H1 (cell line): ENCODE data around the gene CNR2. TPM values are rescaled to one million over a fixed set of nuclear protein-coding genes. Genes with fewer than 3 reads are reported as not detected.

Experiments
- CTCF ChIA-PET: fragments of 300-600 bp; sonication (Branson Sonifier 250); formaldehyde crosslinking; loops from one replicate; lab custom pipeline; 2021; ENCODE audit not compliant: partially characterized antibody; lab: Charles Lee
- POLR2A ChIA-PET: fragments of 300-600 bp; sonication (Branson Sonifier 250); formaldehyde crosslinking; loops from one replicate; lab custom pipeline; 2021; ENCODE audit warnings: inconsistent platforms; ENCODE audit not compliant: partially characterized antibody; lab: Charles Lee
- DNase-seq, 2 experiments: peaks; one replicate each; pipeline versions ENCODE4 v3.0.0 to v3.0.0-alpha.2; 2010 to 2022; ENCODE audit warnings: low spot score in 2 of 2, low read depth in 1 of 2, mixed read lengths in 1 of 2
- FAIRE-seq: peaks from 2 replicates; lab custom pipeline; 2011; peaks lifted over from hg19 to GRCh38; lab: Jason Lieb, UNC
- H2AFZ ChIP-seq: 2 replicates; pipeline ENCODE4 v1.8.1; 2012; ENCODE audit warnings: low read length, inconsistent platforms
- H2AK5ac ChIP-seq: 2 replicates; pipeline ENCODE4 v1.6.1; 2013; ENCODE audit warnings: low read depth, low read length
- H2BK120ac ChIP-seq: replicated peaks from 2 replicates; pipeline ENCODE3; 2013; ENCODE audit warnings: low read depth, low read length, inconsistent platforms
- H2BK12ac ChIP-seq: 2 replicates; pipeline ENCODE4 v1.6.1; 2013; ENCODE audit warnings: low read depth, low read length
- H2BK15ac ChIP-seq: 2 replicates; pipeline ENCODE4 v1.6.1; 2013; ENCODE audit warnings: low read length
- H2BK20ac ChIP-seq: 2 replicates; pipeline ENCODE4 v1.6.1; 2013; ENCODE audit warnings: low read length
- H2BK5ac ChIP-seq: 2 replicates; pipeline ENCODE4 v1.6.1; 2013; ENCODE audit warnings: low read depth, low read length
- H3K14ac ChIP-seq: 2 replicates; pipeline ENCODE4 v1.6.1; 2013; ENCODE audit warnings: inconsistent platforms; ENCODE audit not compliant: insufficient read length
- H3K18ac ChIP-seq: 2 replicates; pipeline ENCODE4 v1.6.1; 2013; ENCODE audit warnings: low read length; ENCODE audit errors: extremely low read depth
- H3K23ac ChIP-seq: 2 replicates; pipeline ENCODE4 v1.6.1; 2013; ENCODE audit warnings: inconsistent platforms; ENCODE audit not compliant: insufficient read length
- H3K23me2 ChIP-seq: 2 replicates; pipeline ENCODE4 v1.6.1; 2013; ENCODE audit warnings: low read depth, low read length
- H3K27ac ChIP-seq: 2 replicates; pipeline ENCODE4 v1.6.1; 2011; ENCODE audit warnings: low read depth, low read length, inconsistent platforms
- H3K27me3 ChIP-seq, 4 experiments: replicated peaks in 1 of 4; 1 replicate in 1 of 4; 2 replicates in 3 of 4; pipeline versions ENCODE4 v1.6.1 to v1.8.1; 2011 to 2013; ENCODE audit warnings: low read length in 3 of 4, mild to moderate bottlenecking in 3 of 4, inconsistent platforms in 2 of 4, mixed read lengths in 2 of 4, moderate library complexity in 1 of 4; ENCODE audit not compliant: control insufficient read depth in 3 of 4, insufficient read depth in 3 of 4; ENCODE audit errors: extremely low read depth in 1 of 4
- H3K36me3 ChIP-seq, 4 experiments: 2 replicates each; pipeline versions ENCODE4 v1.6.1 to v1.8.1; 2011 to 2013; ENCODE audit warnings: mild to moderate bottlenecking in 4 of 4, low read length in 3 of 4, moderate library complexity in 2 of 4, control low read depth in 1 of 4, inconsistent platforms in 1 of 4; ENCODE audit not compliant: insufficient read depth in 4 of 4, control insufficient read depth in 2 of 4
- H3K4ac ChIP-seq: replicated peaks from 2 replicates; pipeline ENCODE3; 2013; ENCODE audit warnings: low read length, low read depth, mixed read lengths, inconsistent platforms; ENCODE audit not compliant: insufficient read length
- H3K4me1 ChIP-seq, 4 experiments: replicated peaks in 1 of 4; 1 replicate in 1 of 4; 2 replicates in 3 of 4; pipeline versions ENCODE4 v1.6.1 to v1.8.1; 2011 to 2013; ENCODE audit warnings: low read length in 3 of 4, inconsistent platforms in 2 of 4, mixed read lengths in 1 of 4; ENCODE audit not compliant: insufficient read depth in 4 of 4, control insufficient read depth in 3 of 4
- H3K4me2 ChIP-seq, 2 experiments: 2 replicates each; pipeline versions ENCODE4 v1.6.1 to v1.8.1; 2011 to 2013; ENCODE audit warnings: low read depth in 2 of 2, low read length in 2 of 2, control low read depth in 1 of 2, inconsistent platforms in 1 of 2, mild to moderate bottlenecking in 1 of 2; ENCODE audit not compliant: insufficient read depth in 1 of 2
- H3K4me3 ChIP-seq, 4 experiments: fragments of 200-600, 300-600 bp in 1 of 4; sonication (generic), shearing (Covaris generic), sonication (Bioruptor Twin) in 1 of 4; 2 replicates each; pipeline versions ENCODE4 v1.5.1 to v1.8.1; 2011 to 2016; ENCODE audit warnings: low read length in 4 of 4, low read depth in 3 of 4, control low read depth in 2 of 4, inconsistent platforms in 2 of 4, mild to moderate bottlenecking in 2 of 4, mixed read lengths in 1 of 4, moderate library complexity in 1 of 4; ENCODE audit not compliant: insufficient read depth in 2 of 4; ENCODE audit errors: extremely low read depth in 1 of 4
- H3K56ac ChIP-seq: replicated peaks from 2 replicates; pipeline ENCODE3; 2013; ENCODE audit warnings: low read depth, mild to moderate bottlenecking, mixed read lengths, low read length, inconsistent platforms; ENCODE audit not compliant: insufficient read length
- H3K79me1 ChIP-seq: 2 replicates; pipeline ENCODE4 v1.6.1; 2013; ENCODE audit warnings: low read depth, low read length, control low read depth
- H3K79me2 ChIP-seq, 2 experiments: 2 replicates each; pipeline versions ENCODE4 v1.6.1 to v1.8.1; 2012 to 2013; ENCODE audit warnings: low read length in 2 of 2, mild to moderate bottlenecking in 2 of 2, inconsistent platforms in 1 of 2; ENCODE audit not compliant: insufficient read depth in 2 of 2, control insufficient read depth in 1 of 2
- H3K9ac ChIP-seq, 4 experiments: replicated peaks in 1 of 4; 1 replicate in 1 of 4; 2 replicates in 3 of 4; pipeline versions ENCODE4 v1.6.1 to v1.8.1; 2011 to 2013; ENCODE audit warnings: low read depth in 3 of 4, low read length in 3 of 4, control low read depth in 2 of 4, mild to moderate bottlenecking in 2 of 4, moderate library complexity in 2 of 4, inconsistent platforms in 1 of 4; ENCODE audit errors: extremely low read depth in 1 of 4
- H3K9me3 ChIP-seq, 2 experiments: 2 replicates each; pipeline versions ENCODE4 v1.6.1 to v1.8.1; 2012 to 2013; ENCODE audit warnings: mild to moderate bottlenecking in 2 of 2, moderate library complexity in 2 of 2, control low read depth in 1 of 2, inconsistent platforms in 1 of 2, low read depth in 1 of 2, low read length in 1 of 2, mixed read lengths in 1 of 2; ENCODE audit not compliant: insufficient read depth in 2 of 2
- H4K20me1 ChIP-seq, 2 experiments: replicated peaks in 1 of 2; 2 replicates each; pipeline versions ENCODE3 to v1.8.1; 2011 to 2013; ENCODE audit warnings: inconsistent platforms in 2 of 2, low read length in 2 of 2, mild to moderate bottlenecking in 1 of 2; ENCODE audit not compliant: insufficient read depth in 2 of 2, control insufficient read depth in 1 of 2
- H4K5ac ChIP-seq: 2 replicates; pipeline ENCODE4 v1.6.1; 2013; ENCODE audit warnings: low read length, low read depth, mixed read lengths, inconsistent platforms; ENCODE audit not compliant: insufficient read length
- H4K8ac ChIP-seq: 2 replicates; pipeline ENCODE4 v1.8.0; 2013; ENCODE audit warnings: mild to moderate bottlenecking, moderate library complexity, low read length, inconsistent platforms; ENCODE audit not compliant: insufficient read depth; ENCODE audit errors: extremely low read depth
- H4K91ac ChIP-seq: replicated peaks from 2 replicates; pipeline ENCODE3; 2013; ENCODE audit warnings: low read length, mixed read lengths, inconsistent platforms; ENCODE audit not compliant: insufficient read length
- SIRT6 ChIP-seq: IDR thresholded peaks from one replicate; pipeline ENCODE4 v1.7.1; 2012; ENCODE audit warnings: low read length, inconsistent platforms
- TAF1 ChIP-seq: IDR thresholded peaks from 2 replicates; pipeline ENCODE4 v1.6.1; 2011; ENCODE audit warnings: mild to moderate bottlenecking, low read depth, low read length
- TCF12 ChIP-seq: IDR thresholded peaks from 2 replicates; pipeline ENCODE4 v1.6.1; 2011; ENCODE audit warnings: low read depth, mild to moderate bottlenecking, low read length
- TEAD4 ChIP-seq: IDR thresholded peaks from 2 replicates; pipeline ENCODE4 v1.6.1; 2012; ENCODE audit warnings: low read depth, low read length, inconsistent platforms, mixed read lengths
- WGBS, 2 experiments: shearing (Covaris generic) in 1 of 2; methylation state at CpG; one replicate each; pipeline versions ENCODE4 v1.1.6 to v1.1.7; 2013 to 2015; ENCODE audit warnings: low lambda C conversion rate in 2 of 2, mixed read lengths in 2 of 2, inconsistent platforms in 1 of 2, low coverage in 1 of 2, missing lambda C conversion rate in 1 of 2; ENCODE audit not compliant: insufficient replicate concordance in 2 of 2, insufficient coverage in 1 of 2, insufficient read length in 1 of 2; ENCODE audit errors: extremely low coverage in 1 of 2, missing lambda C conversion rate in 1 of 2; 5-methylcytosine and 5-hydroxymethylcytosine counted together
- polyA plus RNA-seq, 7 experiments: library from polyadenylated mRNA; depleted of rRNA in 3 of 7; stranded (reverse) in 5 of 7; unstranded in 2 of 7; fragments of >200 nt in 5 of 7; fragments of 200-250 nt in 2 of 7; gene quantifications; 1 replicate in 5 of 7; 2 replicates in 1 of 7; 4 replicates in 1 of 7; pipeline versions ENCODE4 v1.2.1 to v1.2.3, GENCODE V29; 2011 to 2013; ENCODE audit warnings: missing spikeins in 2 of 7, mixed read lengths in 2 of 7
- total RNA-seq: library from RNA; stranded (reverse); fragmentation: NEBNext Ultra II Directional; extraction: Animal tissue kit (Norgen Biotek cat#: 25700); gene quantifications from 2 replicates; pipeline ENCODE4 v1.2.1, GENCODE V29; 2021
- TF ChIP-seq, protein P1 (sequence below): IDR thresholded peaks from 2 replicates; pipeline ENCODE4 v1.6.1; 2012; ENCODE audit warnings: inconsistent platforms
- TF ChIP-seq, protein P2 (sequence below): IDR thresholded peaks from 2 replicates; pipeline ENCODE4 v1.6.1; 2011; ENCODE audit warnings: low read depth, mild to moderate bottlenecking, low read length; ENCODE audit not compliant: insufficient read depth

CNR2 gene
- total and polyA plus RNA-seq, 2 of the 8 experiments (the other 6 are each of a cell fraction or from before 2014, with no cell fraction given), result not detected

DNA sequence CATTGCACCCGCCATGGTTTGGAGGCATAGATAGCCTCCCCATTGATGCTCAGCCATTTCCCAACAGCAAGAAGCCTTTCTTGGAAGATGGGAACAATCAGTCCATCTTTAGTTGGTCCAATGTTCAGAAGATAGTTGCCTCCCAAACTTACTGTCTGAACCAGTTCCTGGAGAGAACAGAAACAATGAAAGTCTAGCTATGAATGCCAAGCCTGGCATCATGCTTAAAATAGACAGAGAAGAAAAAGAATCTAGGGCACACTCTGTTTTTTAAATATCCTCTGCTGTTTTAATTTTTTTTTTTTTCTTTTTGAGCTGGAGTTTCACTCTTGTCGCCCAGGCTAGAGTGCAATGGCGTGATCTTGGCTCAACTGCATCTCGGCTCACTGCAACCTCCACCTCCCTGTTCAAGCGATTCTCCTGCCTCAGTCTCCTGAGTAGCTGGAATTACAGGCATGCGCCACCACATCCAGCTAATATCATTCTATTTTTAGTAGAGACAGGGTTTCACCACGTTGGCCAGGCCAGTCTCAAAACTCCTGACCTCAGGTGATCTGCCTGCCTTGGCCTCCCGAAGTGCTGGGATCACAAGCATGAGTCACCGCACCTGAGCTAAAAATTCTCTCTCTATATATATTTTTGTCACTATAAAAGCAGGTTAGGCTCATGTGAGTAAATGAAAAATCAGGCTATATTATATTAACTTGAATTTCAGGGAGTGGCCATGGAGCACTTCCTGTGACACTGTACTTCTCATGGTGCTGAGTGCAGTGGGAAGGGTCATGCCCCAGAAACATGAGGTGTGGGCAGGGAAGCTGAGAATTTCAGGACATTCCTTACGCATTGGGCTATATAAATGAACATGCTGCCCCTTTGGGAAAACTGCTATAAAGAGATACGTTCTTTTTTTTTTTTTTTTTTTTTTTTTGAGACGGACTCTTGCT, 64.2 kb downstream of the CNR2 start:
- H3K9me3 ChIP-seq, result peaks cover 0 to 6% of the 10 kb centered on the region in 2 experiments; a peak in 1 of 4 replicates
- CTCF ChIA-PET, result interaction anchor here (0.6 to 1.8 kb wide), 5 partner anchors 25 to 396 kb away, joined by 3 to 4 read pairs (median 3); no protein-coding TSS in a partner anchor
- POLR2A ChIA-PET, result interaction anchor here (0.6 kb wide), 1 partner anchor 110 kb away, joined by 3 read pairs; no protein-coding TSS in a partner anchor
- no peak overlapping the region for H3K14ac ChIP-seq
- no peak overlapping the region for H3K4ac ChIP-seq
- H4K20me1 ChIP-seq, result no peaks in the 10 kb centered on the region
- H3K4me2 ChIP-seq, result no peak overlapping the region
- H3K27ac ChIP-seq, result no peak overlapping the region
- H3K79me1 ChIP-seq, result no peaks in the 10 kb centered on the region
- H3K18ac ChIP-seq, result no peak overlapping the region
- H3K4me3 ChIP-seq, result no peak overlapping the region
- FAIRE-seq (no peak), DNase-seq (no peak)
- H4K91ac ChIP-seq, result no peak overlapping the region
- H4K8ac ChIP-seq, result no peak overlapping the region
- H2BK12ac ChIP-seq, result no peak overlapping the region
- H3K4me1 ChIP-seq, result no peaks in the 10 kb centered on the region
- no peak overlapping the region for H2BK20ac ChIP-seq
- H4K5ac ChIP-seq, result no peak overlapping the region
- H3K9ac ChIP-seq, result no peak overlapping the region
- H2BK120ac ChIP-seq, result no peak overlapping the region
- 85% methylated on average over 10 of the region's 12 CpGs; no CpG with 5 or more reads in 1 of the 2 experiments for WGBS, 2 experiments
- H2BK15ac ChIP-seq, result no peak overlapping the region
- no peaks in the 10 kb centered on the region for H3K23me2 ChIP-seq
- no peak overlapping the region for H2AK5ac ChIP-seq
- no peaks in the 10 kb centered on the region for H3K27me3 ChIP-seq
- no peak overlapping the region for H3K56ac ChIP-seq
- TF ChIP-seq TAF1 (no peak), SIRT6 (no peak), TCF12 (no peak), TEAD4 (no peak)
- TF ChIP-seq, protein P1, sequence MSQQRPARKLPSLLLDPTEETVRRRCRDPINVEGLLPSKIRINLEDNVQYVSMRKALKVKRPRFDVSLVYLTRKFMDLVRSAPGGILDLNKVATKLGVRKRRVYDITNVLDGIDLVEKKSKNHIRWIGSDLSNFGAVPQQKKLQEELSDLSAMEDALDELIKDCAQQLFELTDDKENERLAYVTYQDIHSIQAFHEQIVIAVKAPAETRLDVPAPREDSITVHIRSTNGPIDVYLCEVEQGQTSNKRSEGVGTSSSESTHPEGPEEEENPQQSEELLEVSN, result no peak
- TF ChIP-seq, protein P2, sequence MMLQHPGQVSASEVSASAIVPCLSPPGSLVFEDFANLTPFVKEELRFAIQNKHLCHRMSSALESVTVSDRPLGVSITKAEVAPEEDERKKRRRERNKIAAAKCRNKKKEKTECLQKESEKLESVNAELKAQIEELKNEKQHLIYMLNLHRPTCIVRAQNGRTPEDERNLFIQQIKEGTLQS, result no peak
- H2BK5ac ChIP-seq, result no peak overlapping the region
- H2AFZ ChIP-seq, result no peak overlapping the region
- no peak overlapping the region for H3K23ac ChIP-seq
- peaks cover 0 to 2% (median 0%) of the 10 kb centered on the region in 4 experiments; a peak in 2 of 8 replicates for H3K36me3 ChIP-seq
- no peaks in the 10 kb centered on the region for H3K79me2 ChIP-seq
